DMS153 treated with DMSO at 0.1 percent for 48 hours (cell line): ENCODE data around the gene PRPSAP2.

Experiments
- DNase-seq: peaks from one replicate; lab custom pipeline; 2025; ENCODE audit not compliant: unreplicated experiment; lab: John Stamatoyannopoulos, UW

Gene PRPSAP2

GRCh38 chr17:18960803-18961511 is 103.0 kb downstream of the PRPSAP2 start:
- DNase-seq, result peak; percentile 7

GRCh38 chr17:18961634-18962493 is 103.9 kb downstream of the PRPSAP2 start:
- DNase-seq, result no peak

GRCh38 chr17:18962494-18962815 is 104.5 kb downstream of the PRPSAP2 start:
- no peak for DNase-seq

DNA sequence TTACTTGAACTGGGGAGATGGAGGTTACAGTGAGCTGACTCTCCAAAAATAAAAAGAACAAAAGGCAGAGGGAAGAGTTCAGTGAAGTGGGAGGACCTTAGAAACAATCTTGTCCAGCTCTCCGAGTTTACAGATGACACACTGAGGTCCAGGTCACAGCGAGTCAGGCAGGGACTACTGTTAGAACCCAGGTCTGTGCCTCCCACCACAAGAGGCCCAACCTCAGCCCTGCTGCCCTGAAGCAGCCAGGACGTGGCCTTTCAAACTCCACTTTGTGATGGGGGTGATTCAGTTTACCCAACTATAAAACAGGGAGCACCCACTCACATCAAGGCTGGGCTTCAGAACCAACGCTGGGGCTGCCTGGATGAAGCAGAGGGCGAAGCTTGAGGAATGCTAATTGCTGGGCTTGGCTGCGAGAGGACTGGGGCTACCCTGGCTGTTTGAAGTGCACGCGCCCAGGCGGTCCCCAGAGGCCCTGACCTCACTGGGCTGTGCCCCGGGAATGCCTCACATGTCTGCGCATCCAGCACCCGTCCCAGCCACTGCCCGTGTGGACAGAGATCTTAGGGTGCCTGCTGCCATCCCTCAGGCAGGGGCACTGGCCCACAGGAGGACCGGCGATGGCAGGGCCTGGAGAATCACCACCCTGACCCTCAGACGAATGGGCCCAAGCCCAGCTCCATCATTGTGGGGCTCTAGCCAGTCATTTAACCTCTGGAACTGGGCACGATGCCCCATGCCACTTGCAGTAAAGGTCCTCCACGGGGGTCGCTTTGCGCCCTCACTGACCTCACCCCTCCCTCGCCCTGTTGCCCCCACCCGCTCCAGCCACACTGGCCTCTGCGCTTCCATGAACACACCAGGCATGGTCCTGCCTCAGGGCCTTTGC is 105.4 kb downstream of the PRPSAP2 start:
- DNase-seq, result no peak

- DNase-seq, result no peak
Measured at GRCh38 chr17:18964018-18964351, 106.1 kb downstream of the PRPSAP2 start.

DNA sequence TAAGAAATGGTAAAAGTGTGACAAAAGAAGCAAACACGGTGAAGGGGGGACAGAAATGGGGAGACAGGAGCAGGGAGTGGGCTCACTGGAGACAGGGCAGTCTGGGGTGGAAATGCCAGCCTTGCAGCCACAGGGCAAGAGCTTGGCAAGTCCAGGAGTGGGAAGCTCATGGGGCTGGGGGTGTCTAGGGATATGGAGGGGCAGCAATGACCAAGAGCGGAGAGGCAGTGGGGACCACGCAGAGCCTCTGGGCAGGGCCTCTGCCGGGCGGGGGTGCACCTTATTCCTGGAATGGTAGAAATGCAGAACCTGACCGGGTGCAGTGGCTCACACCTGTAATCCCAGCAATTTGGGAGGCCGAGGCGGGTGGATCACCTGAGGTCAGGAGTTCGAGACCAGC is 106.6 kb downstream of the PRPSAP2 start:
- DNase-seq, result no peak

GRCh38 chr17:18965530-18966236 is 107.8 kb downstream of the PRPSAP2 start:
- no peak for DNase-seq

DNA sequence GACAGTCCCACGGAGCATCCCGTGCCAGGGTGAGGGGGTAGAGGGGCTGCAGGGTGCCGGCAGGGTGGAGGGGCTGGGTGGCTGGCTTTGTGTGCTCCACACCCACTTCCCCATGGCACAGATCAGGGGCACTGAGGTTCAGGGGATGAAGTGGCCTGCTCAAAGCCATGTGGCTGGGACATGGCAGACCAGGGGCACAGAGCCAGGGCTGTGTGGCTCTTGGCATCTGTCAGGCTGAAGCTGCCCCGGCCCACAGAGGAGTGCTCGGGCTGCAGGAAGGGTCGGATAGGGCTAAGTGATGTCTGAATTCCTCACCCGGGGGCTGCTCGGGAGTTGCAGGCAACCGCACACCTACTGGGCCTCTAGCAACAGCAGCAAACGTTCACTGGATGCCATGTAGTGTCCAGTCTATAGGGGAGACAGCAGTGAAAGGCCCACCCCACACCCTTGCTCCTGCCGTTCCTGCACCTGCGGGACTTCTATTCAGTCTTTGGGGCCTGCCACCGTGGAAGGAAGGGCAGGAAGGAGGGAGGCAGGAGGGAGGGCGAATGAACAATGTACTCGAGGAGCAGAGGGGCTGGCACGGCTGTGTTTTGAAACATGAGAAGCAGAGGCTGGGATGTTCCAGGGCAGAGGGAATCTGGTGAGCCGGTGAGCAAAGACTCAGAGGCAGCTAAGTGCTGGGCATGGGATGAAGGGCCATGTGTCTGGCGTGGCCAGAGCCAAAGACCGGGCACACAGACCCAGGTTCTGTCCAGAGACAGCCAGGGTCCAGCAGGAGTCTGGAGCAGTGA is 109.1 kb downstream of the PRPSAP2 start:
- no peak for DNase-seq

- no peak for DNase-seq
Measured at GRCh38 chr17:18967916-18968315, 110.0 kb downstream of the PRPSAP2 start.

DNA sequence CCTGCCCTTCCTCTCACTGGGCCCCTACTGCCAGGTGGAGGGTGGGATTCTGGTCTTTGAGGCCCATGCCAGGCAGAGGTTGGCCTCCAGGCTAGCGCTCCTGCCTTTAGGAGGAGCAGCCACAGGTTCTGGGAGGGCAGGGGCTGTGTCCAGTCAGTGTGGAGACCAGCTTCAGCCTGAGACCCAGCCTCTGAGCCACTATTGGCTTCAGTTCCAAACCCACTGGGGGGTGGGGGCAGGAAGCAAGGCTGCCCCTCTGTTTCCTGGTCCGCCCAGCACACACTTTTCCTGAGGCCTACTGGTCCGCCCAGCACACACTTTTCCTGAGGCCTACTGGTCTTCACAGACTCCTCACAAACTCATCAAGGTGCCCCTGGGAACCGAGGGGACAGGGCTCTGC is 110.4 kb downstream of the PRPSAP2 start:
- no peak for DNase-seq

DNA sequence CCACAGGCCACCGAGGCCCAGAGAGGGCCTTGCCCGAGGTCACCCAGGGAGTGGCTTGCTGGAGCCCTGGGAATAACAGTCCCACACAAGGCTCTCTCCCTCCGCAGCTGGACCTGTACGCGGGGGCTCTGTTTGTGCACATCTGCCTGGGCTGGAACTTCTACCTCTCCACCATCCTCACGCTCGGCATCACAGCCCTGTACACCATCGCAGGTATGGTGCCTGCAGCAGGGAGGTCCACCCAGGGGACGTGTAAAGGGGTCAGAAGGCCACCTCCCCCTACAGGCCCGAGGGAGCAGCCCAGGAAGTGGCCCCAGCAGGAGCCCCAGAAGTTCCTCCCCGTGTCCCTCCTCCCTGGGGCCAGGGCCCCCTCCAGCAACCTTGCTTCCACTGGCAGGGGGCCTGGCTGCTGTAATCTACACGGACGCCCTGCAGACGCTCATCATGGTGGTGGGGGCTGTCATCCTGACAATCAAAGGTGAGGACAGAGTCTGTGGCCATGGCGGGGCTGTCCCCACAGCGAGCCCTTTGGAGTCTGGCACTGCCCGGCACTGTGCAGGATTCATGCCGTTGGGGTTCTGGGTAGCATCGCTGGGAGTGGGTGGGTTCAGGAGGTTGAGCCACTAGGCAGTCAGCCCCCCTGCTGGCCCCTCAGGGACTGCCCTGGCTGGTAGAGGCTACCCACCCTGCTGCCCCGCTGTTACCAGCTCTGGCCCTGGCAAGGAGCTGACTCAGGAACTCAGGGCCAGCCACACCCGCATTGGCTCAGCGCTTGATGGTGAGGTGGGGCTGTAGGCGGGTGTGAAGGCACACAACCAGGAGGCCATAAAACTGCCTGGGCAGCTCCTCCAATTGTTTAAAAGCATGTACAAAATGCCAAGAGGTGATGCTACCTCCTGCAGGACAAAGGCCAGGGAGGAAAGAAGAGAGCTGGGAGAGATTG is 111.3 kb downstream of the PRPSAP2 start:
- DNase-seq, result no peak

- DNase-seq, result no peak
Measured at GRCh38 chr17:18970582-18971480, 112.9 kb downstream of the PRPSAP2 start.

GRCh38 chr17:18971801-18972200 is 113.9 kb downstream of the PRPSAP2 start:
- no peak for DNase-seq

GRCh38 chr17:18974407-18975149 is 116.6 kb downstream of the PRPSAP2 start:
- no peak for DNase-seq

GRCh38 chr17:18975597-18975996 is 117.7 kb downstream of the PRPSAP2 start:
- no peak for DNase-seq

- no peak for DNase-seq
Measured at GRCh38 chr17:18976201-18976600, 118.3 kb downstream of the PRPSAP2 start.

DNA sequence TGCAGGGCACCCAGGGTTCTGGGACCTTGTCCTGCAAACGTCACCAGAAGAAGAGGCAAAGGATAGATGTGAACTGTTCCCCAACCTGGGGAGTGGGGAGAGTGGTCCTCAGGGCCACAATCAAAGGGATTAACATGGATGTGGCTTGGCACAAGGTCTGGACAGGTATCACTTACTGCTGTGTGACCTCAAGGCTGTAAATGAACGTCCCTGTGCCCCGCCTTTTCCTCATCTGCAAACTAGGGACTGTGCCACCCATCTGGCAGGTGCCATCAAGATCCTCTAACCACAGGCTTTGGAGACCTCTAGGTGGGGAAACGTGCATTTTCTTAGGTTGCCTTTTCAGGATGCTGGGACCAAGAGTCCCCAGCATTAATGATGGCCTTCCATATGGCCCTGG is 119.1 kb downstream of the PRPSAP2 start:
- DNase-seq, result no peak
